Measurements from ENCODE around the gene DGUOK.

Gene DGUOK

DNA sequence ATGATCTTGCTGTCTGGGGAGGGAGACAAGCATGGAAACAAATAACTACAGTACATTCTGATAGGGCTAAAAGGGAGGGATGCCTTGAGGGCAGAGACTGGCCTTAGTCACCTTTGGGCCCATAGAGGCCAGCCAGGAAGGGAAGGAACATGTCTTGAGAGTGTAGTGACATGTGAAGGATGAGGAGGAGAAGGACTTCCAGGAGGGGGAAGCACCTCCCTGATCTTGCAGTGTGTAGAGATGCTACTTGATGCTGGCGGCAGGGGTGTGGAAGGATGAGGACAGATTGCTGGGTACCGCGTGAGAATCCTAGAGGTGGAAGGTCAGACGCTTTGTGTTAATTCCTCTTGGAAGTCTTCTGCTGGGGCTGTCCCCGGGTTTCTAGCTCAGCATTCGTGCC, 71.1 kb downstream of the DGUOK start:
- DNase-seq (ENCODE audit: low read depth in 2 of 2), result no peak

GRCh38 chr2:73998451-73998850, 71.8 kb downstream of the DGUOK start:
- DNase-seq (ENCODE audit: low read depth in 2 of 2), result no peak

DNA sequence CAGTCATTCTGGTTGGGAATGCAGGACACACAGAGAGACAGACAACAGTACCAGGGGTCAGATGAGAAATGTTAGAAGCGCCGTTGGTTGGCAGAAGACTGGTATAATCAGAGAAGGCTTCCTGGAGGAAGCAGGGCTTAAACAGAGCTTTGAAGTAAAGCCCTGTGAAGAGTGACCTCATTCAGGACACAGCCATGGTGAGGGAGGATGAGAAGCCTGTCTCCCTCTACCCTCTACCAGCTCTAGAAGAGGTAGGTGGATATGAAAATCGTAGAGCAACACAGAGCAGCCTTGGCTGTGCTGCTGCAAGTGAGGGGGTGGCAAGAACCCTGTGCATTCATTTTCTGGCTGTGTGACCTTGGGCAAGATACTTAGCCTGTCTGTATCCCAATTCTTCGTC, 72.3 kb downstream of the DGUOK start:
- DNase-seq (ENCODE audit: low read depth in 2 of 2), result no peak

DNA sequence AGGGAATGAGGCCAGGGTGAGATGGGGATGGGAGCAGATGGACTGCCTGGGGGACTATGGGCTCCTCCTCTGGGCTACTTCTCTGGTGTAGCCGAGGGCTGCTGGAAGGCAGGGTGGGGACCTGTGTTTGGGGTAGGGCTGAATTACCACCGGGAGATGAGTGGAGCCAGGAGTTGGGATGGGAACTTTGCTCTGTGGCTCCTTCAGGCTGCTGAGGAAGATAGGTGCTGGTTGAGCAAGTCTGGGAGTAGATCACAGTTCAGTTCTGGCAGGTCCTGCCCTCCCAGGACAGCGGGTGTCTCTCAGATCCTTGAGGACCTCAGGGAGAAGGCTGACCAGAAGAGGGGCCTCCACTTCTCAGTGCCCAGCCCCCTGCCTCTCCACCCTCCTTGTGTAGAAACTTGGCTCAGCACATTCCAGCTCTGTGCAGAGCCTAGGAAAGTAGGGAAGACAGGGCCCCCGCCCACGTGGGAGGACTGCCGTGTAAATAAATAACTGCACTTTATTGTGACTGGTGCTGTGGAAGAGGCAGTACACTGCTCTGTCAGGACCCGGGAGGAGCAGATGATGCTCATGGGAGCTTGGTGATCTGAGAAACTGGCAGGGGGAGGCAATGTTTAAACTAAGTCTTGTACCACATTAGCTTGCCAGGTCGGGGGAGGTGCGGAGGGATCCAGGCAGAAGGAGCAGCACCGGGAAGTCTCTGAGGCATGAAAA, 73.4 kb downstream of the DGUOK start:
- DNase-seq (ENCODE audit: low read depth in 2 of 2), result no peak

DNA sequence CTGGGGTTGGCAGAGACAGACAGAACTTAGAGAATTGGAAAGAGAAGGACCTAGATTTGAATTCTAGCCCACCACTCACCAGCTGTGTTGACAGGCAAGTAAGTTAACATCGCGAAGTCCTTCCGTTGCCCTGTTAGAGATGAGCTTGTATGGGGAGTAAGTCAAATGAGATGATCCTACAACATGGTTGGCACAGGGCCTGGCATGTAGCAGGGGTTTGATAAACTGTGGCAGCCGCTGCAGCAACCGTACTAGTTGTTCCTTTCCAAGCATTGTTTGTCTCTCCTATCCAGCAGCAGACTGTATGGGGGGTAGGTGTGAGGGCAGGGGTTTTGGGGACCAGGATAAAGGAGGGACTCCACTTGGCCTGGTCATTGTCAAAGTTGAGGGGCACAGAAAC, 74.0 kb downstream of the DGUOK start:
- no peak for DNase-seq (ENCODE audit: low read depth in 2 of 2)

- no peak for DNase-seq (ENCODE audit: low read depth in 2 of 2)
Measured at GRCh38 chr2:74001121-74001520, 74.4 kb downstream of the DGUOK start.

- no peak for DNase-seq (ENCODE audit: low read depth in 2 of 2)
Measured at GRCh38 chr2:74001781-74002504, 75.3 kb downstream of the DGUOK start.

GRCh38 chr2:74002505-74003421, 76.1 kb downstream of the DGUOK start:
- DNase-seq (ENCODE audit: low read depth in 2 of 2), result peak; percentile 44 to 47

DNA sequence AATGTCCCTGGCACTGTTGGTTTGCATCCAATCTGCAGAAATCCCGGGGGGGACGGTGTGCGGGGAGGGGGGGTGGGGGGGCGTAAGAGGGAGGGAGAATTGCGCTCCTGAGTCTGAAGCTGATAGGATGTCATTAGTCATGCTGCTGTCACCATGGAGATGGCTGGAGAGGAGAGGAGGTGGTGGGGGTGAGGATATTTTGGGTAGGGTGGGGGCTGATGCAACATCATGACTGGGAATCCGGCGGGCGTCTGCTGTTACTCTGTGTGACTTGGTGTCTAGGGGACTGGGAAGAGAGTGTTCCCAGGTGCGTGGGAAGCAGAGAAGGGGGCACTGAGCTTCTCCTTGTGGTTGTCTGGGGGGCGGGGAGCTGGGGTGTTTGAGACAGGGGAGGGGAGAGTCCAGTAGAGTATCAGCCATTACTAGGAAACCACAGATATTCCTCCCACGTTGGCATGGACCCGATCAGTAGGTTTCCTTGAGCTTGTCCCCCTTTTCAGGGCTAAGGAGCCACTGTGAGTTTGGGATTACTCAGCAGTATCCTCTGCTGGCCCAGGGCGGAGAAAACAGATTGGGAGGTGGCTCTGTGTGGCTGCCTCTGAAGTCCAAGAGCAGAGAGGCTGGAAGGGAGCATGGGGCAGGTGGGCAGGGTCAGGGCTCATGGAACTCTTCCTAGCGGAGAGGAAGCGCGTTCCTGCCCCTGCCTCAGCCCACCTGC, 77.0 kb downstream of the DGUOK start:
- peak; percentile 47 to 54 for DNase-seq (ENCODE audit: low read depth in 2 of 2)

DNA sequence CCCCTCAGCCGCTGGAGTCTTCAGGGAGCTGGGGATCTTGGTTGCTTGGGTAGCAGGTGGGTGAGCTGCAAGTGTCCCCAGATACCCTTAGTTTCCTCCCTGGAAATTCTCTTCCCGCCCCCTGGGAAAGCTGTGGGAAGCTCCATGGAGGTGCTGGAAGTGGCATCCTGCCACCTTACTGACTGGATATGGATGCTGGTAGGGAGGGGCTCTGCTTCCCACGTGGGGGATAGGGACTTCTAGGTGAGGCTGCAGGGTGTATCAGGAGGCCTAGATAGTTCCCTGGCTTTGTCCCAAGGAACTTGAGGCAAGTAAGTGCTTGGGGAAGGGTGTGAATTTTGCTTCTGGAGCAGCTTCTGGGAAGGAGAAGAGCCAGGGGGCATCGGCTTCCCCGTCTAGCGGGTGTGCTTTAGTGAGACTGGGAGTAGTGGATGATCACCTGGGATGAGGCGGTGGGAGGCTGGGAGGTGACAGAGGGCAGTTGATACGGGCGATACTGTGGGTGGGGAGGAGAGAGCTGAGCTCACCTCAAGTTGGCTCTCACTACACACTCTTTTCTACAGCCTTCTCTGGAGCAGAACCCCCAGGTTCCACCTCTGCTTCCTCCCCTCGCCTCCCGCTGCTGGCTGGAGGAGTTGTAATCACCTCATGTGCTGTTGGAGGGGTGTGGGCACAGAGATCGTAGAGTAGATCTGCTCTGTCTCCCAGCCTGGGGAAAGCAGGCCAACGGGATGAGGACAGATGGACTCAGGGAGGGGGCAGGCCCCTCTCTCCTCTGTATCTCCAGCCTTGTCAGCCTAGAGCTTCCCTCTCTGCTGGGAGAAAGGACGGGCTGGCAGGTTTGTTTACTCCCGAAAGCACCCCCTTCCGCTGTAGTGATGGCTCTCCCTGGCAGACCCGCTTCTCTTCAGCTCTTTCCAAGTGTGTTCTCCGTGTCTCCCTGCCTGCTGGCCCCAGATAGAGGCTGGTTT, 77.8 kb downstream of the DGUOK start:
- DNase-seq (ENCODE audit: low read depth in 2 of 2), result no peak

- no peak for DNase-seq (ENCODE audit: low read depth in 2 of 2)
Measured at GRCh38 chr2:74005786-74006185, 79.1 kb downstream of the DGUOK start.

- DNase-seq (ENCODE audit: low read depth in 2 of 2), result no peak
Measured at GRCh38 chr2:74006459-74006858, 79.8 kb downstream of the DGUOK start.

DNA sequence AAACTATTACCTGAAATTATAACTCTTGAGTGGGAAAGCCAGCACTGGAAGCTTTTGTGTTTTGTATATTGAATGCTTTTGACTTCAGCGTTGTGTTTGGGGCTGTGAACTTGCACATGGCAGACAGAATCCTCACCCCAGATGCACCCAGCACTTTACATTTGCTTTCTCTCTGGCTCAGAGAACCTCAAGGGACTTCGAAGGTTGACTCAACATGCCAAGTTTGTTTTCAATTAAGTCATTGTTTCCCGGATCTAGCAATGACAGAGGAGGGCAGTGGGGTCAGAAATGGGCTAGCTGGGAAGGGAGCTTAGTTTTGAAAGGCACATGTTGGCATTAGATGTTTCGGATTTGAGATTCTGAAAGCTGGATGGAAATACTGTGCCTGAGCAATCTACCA, 80.4 kb downstream of the DGUOK start:
- DNase-seq (ENCODE audit: low read depth in 2 of 2), result no peak

- DNase-seq (ENCODE audit: low read depth in 2 of 2), result no peak
Measured at GRCh38 chr2:74007711-74008110, 81.0 kb downstream of the DGUOK start.

Data from fibroblast of skin of left biceps (primary cell).